GM21390 (cell line): ENCODE results near the gene PITRM1.
"Not testable (repeated sequence)": the region's sequence is repeated elsewhere in the genome, so short reads cannot be mapped to it uniquely, and the experiment has no call there.

Experiments used
- ATAC-seq: cut with Tn5 transposase; IDR thresholded peaks from one replicate; pipeline ENCODE4 v1.9.1; 2021; ENCODE audit not compliant: unreplicated experiment

PITRM1 gene

GRCh38 chr10:3123571-3124411, 48.8 kb downstream of the PITRM1 start:
- no peak for ATAC-seq

GRCh38 chr10:3122486-3123205, 49.9 kb downstream of the PITRM1 start:
- ATAC-seq, result no peak

- no peak for ATAC-seq
Observed at GRCh38 chr10:3122034-3122433, 50.5 kb downstream of the PITRM1 start.

- ATAC-seq, result no peak
Observed at GRCh38 chr10:3119796-3120459, 52.7 kb downstream of the PITRM1 start.

- no peak for ATAC-seq
Observed at GRCh38 chr10:3118641-3119091, 53.9 kb downstream of the PITRM1 start.

- no peak for ATAC-seq
Observed at GRCh38 chr10:3117486-3117885, 55.1 kb downstream of the PITRM1 start.

- ATAC-seq, result no peak
Observed at GRCh38 chr10:3116508-3117100, 56.0 kb downstream of the PITRM1 start.

- no peak for ATAC-seq
Observed at GRCh38 chr10:3115685-3116084, 56.9 kb downstream of the PITRM1 start.

GRCh38 chr10:3113343-3113720, 59.2 kb downstream of the PITRM1 start:
- no peak for ATAC-seq

GRCh38 chr10:3111621-3112163, 60.9 kb downstream of the PITRM1 start:
- ATAC-seq, result no peak

GRCh38 chr10:3110782-3111620, 61.6 kb downstream of the PITRM1 start:
- no peak for ATAC-seq

- no peak for ATAC-seq
Observed at GRCh38 chr10:3109633-3110032, 62.9 kb downstream of the PITRM1 start.

GRCh38 chr10:3109196-3109595, 63.4 kb downstream of the PITRM1 start:
- no peak for ATAC-seq

- no peak for ATAC-seq
Observed at GRCh38 chr10:3108575-3109105, 63.9 kb downstream of the PITRM1 start.

GRCh38 chr10:3108033-3108432, 64.5 kb downstream of the PITRM1 start:
- ATAC-seq, result no peak

- no peak for ATAC-seq
Observed at GRCh38 chr10:3107426-3107961, 65.1 kb downstream of the PITRM1 start.

GRCh38 chr10:3106928-3107425, 65.6 kb downstream of the PITRM1 start:
- no peak for ATAC-seq

- not testable (repeated sequence) for ATAC-seq
Observed at GRCh38 chr10:3106328-3106727, 66.3 kb downstream of the PITRM1 start.

- ATAC-seq, result no peak
Observed at GRCh38 chr10:3105905-3106304, 66.7 kb downstream of the PITRM1 start.
